GM21619 (cell line): ENCODE data around the gene GABRB1.
"Not testable (repeated sequence)": the region's sequence is repeated elsewhere in the genome, so short reads cannot be mapped to it uniquely, and the experiment has no call there.

Experiments
- ATAC-seq: cut with Tn5 transposase; IDR thresholded peaks from one replicate; pipeline ENCODE4 v1.9.1; 2021; ENCODE audit not compliant: unreplicated experiment

Gene GABRB1

GRCh38 chr4:47378021-47378530, 346.7 kb downstream of the GABRB1 start:
- not testable (repeated sequence) for ATAC-seq

- ATAC-seq: no peak
Observed at GRCh38 chr4:47381172-47381571, 349.8 kb downstream of the GABRB1 start.

GRCh38 chr4:47382846-47383360, 351.5 kb downstream of the GABRB1 start:
- no peak for ATAC-seq

GRCh38 chr4:47383829-47384427, 352.6 kb downstream of the GABRB1 start:
- ATAC-seq: no peak

GRCh38 chr4:47386146-47386545, 354.8 kb downstream of the GABRB1 start:
- ATAC-seq: no peak

- ATAC-seq: no peak
Observed at GRCh38 chr4:47386561-47387235, 355.3 kb downstream of the GABRB1 start.

- ATAC-seq: no peak
Observed at GRCh38 chr4:47390428-47391125, 359.2 kb downstream of the GABRB1 start.

GRCh38 chr4:47391256-47391655, 359.9 kb downstream of the GABRB1 start:
- ATAC-seq: peak; percentile 88

- no peak for ATAC-seq
Observed at GRCh38 chr4:47406408-47406807, 375.0 kb downstream of the GABRB1 start.

GRCh38 chr4:47410271-47410670, 378.9 kb downstream of the GABRB1 start:
- no peak for ATAC-seq

- peak; percentile 66 for ATAC-seq
Observed at GRCh38 chr4:47413521-47413920, 382.2 kb downstream of the GABRB1 start.

- peak; percentile 63 for ATAC-seq
Observed at GRCh38 chr4:47415719-47416118, 384.4 kb downstream of the GABRB1 start.

- ATAC-seq: no peak
Observed at GRCh38 chr4:47418147-47418546, 386.8 kb downstream of the GABRB1 start.

GRCh38 chr4:47419296-47419695, 387.9 kb downstream of the GABRB1 start:
- no peak for ATAC-seq

- ATAC-seq: no peak
Observed at GRCh38 chr4:47425628-47426027, 394.3 kb downstream of the GABRB1 start.

- no peak for ATAC-seq
Observed at GRCh38 chr4:47427935-47428334, 396.6 kb downstream of the GABRB1 start.

- ATAC-seq: no peak
Observed at GRCh38 chr4:47432749-47433148, 401.4 kb downstream of the GABRB1 start.

- ATAC-seq: no peak
Observed at GRCh38 chr4:47434931-47435330, 403.6 kb downstream of the GABRB1 start.

GRCh38 chr4:47442980-47443379, 411.6 kb downstream of the GABRB1 start:
- peak; percentile 73 for ATAC-seq

- no peak for ATAC-seq
Observed at GRCh38 chr4:47444031-47444430, 412.7 kb downstream of the GABRB1 start.

- no peak for ATAC-seq
Observed at GRCh38 chr4:47451657-47452056, 420.3 kb downstream of the GABRB1 start.

- ATAC-seq: peak; percentile 16
Observed at GRCh38 chr4:47462799-47463234, 431.4 kb downstream of the GABRB1 start.
